OCI-LY3 (cell line): ENCODE results near the gene CMIP.

Source experiments
- H2AFZ ChIP-seq: fragments of 200-600, 300-600 bp; shearing (Covaris generic); 2 replicates; pipeline ENCODE4 v1.6.0; 2014; ENCODE audit warnings: antibody characterized with exemption, low read depth, low read length
- H3K27ac ChIP-seq: fragments of 200-600, 300-600 bp; sonication (generic); 2 replicates; pipeline ENCODE4 v1.5.1; 2014; ENCODE audit warnings: mild to moderate bottlenecking, low read length, moderate library complexity, mixed read lengths
- H3K27me3 ChIP-seq: fragments of 200-600, 300-600 bp; sonication (generic); 2 replicates; pipeline ENCODE4 v1.6.1; 2014; ENCODE audit warnings: low read depth, low read length, mixed read lengths
- H3K36me3 ChIP-seq: fragments of 200-600, 300-600 bp; sonication (generic); replicated peaks from 2 replicates; pipeline ENCODE3; 2014; ENCODE audit warnings: low read depth, low read length, mixed read lengths
- H3K4me1 ChIP-seq: fragments of 300-600, 200-600 bp; sonication (generic); 2 replicates; pipeline ENCODE4 v1.6.1; 2014; ENCODE audit warnings: low read length, mixed read lengths
- H3K4me2 ChIP-seq: fragments of 200-600, 300-600 bp; sonication (generic); 2 replicates; pipeline ENCODE4 v1.6.1; 2014; ENCODE audit warnings: low read length, mixed read lengths
- H3K4me3 ChIP-seq: fragments of 300-600, 200-600 bp; sonication (generic); 2 replicates; pipeline ENCODE4 v1.5.1; 2014; ENCODE audit warnings: antibody characterized with exemption, mild to moderate bottlenecking, low read length, moderate library complexity
- H3K79me2 ChIP-seq: fragments of 300-600, 200-600 bp; shearing (Covaris generic); 2 replicates; pipeline ENCODE4 v1.6.1; 2014; ENCODE audit warnings: mild to moderate bottlenecking, low read length, mixed read lengths
- H3K9ac ChIP-seq: fragments of 300-600, 200-600 bp; shearing (Covaris generic); 2 replicates; pipeline ENCODE4 v1.6.0; 2014; ENCODE audit warnings: mild to moderate bottlenecking, low read length, moderate library complexity
- H3K9me3 ChIP-seq: fragments of 200-600, 300-600 bp; shearing (Covaris generic); 2 replicates; pipeline ENCODE4 v1.6.1; 2014; ENCODE audit warnings: low read length, mixed read lengths; ENCODE audit not compliant: insufficient read depth
- H4K20me1 ChIP-seq: fragments of 200-600, 300-600 bp; sonication (generic); 2 replicates; pipeline ENCODE4 v1.6.1; 2016; ENCODE audit warnings: low read length, mixed read lengths; ENCODE audit not compliant: insufficient read depth
- EZH2phosphoT487 ChIP-seq: fragments of 200-600 bp; shearing (Covaris generic); IDR thresholded peaks from 2 replicates; pipeline ENCODE4 v1.6.1; 2018; ENCODE audit warnings: antibody characterized with exemption, mixed run types, low read depth
- TF ChIP-seq, protein P1 (sequence below): fragments of 200-600, 300-600 bp; sonication (generic); IDR thresholded peaks from 2 replicates; pipeline ENCODE4 v1.5.1; 2014; ENCODE audit warnings: antibody characterized with exemption, low read length, low read depth

CMIP gene

DNA sequence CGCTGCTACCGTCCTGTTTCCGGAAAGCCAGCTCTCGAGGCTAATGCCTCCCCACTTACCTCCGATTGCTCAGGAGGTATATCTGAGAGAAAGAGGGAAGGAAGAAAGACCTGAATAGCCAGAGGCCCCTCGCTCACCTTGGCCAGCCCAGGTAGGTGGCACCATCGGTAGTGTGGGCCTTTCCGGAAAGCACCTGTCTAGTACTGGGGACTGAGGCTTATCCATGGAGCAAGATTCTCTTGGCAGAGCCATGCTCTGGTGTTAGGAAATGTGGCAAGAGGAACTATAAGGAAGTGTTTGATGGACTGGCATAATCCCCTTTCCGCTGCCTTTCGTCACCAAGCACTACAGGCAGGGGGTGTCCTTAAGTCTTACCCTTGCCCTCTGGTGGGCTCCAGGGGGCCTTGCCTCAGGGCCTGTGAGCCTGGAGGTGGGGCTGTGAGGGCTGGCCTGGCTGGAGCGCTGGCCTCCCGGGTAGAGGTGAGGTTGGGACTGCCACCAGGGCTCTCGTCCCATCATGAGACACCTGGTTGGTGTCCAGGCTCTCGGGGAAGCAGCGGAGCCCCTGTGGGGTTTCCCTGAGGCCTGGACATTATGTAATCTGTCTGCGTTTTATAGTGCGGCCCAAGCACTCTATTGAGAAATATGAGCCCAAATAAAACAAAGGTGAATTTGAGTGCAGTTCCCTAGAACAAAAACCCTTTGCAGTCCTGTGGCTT, 2.9 kb downstream of the CMIP start:
- peaks cover 55% of the 10 kb centered on the region for H3K36me3 ChIP-seq
- H3K79me2 ChIP-seq, result peaks cover 75% of the 10 kb centered on the region
- H4K20me1 ChIP-seq, result peaks cover 64% of the 10 kb centered on the region
- peaks cover 16% of the 10 kb centered on the region for H3K27me3 ChIP-seq
- H3K9ac ChIP-seq, result no peak overlapping the region
- peaks cover 28% of the 10 kb centered on the region for H3K4me1 ChIP-seq
- H3K9me3 ChIP-seq, result 0 out of 2 replicates have a peak, but pooled peaks cover 11% of the 10 kb centered on the region
- H3K4me2 ChIP-seq, result no peak overlapping the region; the same call in 1 of the 2 replicates
- no peak for TF ChIP-seq EZH2phosphoT487
- TF ChIP-seq, protein P1, sequence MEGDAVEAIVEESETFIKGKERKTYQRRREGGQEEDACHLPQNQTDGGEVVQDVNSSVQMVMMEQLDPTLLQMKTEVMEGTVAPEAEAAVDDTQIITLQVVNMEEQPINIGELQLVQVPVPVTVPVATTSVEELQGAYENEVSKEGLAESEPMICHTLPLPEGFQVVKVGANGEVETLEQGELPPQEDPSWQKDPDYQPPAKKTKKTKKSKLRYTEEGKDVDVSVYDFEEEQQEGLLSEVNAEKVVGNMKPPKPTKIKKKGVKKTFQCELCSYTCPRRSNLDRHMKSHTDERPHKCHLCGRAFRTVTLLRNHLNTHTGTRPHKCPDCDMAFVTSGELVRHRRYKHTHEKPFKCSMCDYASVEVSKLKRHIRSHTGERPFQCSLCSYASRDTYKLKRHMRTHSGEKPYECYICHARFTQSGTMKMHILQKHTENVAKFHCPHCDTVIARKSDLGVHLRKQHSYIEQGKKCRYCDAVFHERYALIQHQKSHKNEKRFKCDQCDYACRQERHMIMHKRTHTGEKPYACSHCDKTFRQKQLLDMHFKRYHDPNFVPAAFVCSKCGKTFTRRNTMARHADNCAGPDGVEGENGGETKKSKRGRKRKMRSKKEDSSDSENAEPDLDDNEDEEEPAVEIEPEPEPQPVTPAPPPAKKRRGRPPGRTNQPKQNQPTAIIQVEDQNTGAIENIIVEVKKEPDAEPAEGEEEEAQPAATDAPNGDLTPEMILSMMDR, result no peak
- no peak overlapping the region for H2AFZ ChIP-seq
- H3K4me3 ChIP-seq, result no peak overlapping the region
- no peak overlapping the region for H3K27ac ChIP-seq

DNA sequence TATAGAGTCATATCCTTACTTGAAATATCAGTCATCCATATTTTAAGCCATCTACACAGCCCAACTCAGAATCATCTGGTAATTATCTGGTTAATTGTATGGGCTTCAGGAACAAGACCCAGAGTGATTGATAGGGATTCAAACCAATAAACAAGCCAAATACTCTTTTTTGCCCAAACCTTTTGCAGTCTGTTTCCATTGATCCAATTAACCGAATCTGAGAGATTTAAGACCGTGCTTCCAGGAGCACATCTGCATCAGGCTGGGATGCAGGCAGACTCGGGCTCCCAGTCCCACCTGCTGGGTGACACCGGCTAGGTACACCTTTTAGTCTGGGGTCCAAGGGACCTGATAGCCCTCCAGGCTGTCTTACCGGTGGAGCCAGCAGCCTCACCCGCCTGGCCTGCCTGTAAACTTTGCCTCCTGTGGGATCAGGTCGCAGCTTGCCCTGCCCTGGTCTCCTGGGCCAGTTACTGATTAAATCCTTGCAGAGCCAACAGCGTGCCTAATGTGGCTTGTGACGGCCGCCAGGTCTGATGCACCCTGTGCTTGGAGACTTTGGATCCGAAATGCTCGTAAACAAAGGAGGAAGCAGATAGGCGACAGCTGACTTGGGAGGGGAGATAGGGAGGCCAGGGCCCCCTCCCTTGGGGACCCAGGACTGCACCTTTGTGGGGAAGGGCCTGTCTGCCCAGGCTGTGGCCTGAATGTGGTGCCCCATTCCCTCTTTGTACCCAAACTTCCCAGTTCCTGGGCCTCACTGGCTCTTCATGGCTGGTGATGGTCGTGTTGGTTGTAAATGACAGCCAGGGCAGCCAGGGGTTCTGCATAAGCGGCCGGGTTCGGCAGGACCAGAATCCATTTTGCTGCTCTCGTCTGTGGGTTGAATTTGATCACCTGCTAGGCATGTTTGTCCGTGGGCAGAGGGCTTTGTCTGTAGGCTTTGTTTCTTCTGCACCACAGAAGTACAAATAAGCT, 3.8 kb downstream of the CMIP start:
- TF ChIP-seq, protein P1, result no peak
- no peak for TF ChIP-seq EZH2phosphoT487
- no peak overlapping the region for H3K9ac ChIP-seq

DNA sequence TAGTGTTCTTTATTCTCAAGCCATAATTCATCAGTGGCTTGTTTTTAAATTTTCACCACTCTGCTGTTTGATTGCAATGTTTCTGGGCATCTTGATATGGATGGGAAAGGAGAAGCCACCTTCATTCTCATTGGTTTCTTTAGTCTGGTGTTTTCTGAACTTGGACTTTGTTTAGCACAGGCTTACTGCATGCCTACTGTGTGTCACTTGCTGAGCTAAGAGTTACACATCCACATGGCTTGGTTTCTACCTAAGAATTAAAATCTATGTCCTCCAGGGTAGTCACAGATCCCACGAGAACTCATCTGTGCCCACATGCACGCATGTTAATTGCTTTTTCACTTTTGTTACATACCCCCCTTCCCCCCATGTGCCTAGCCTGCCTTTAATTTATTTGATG, 4.6 kb downstream of the CMIP start:
- Histone ChIP-seq H3K4me3 (no peak overlapping the region), H2AFZ (no peak overlapping the region), H3K36me3 (peaks cover 55% of the 10 kb centered on the region), H4K20me1 (peaks cover 81% of the 10 kb centered on the region), H3K9me3 (0 out of 2 replicates have a peak, but pooled peaks cover 11% of the 10 kb centered on the region), H3K4me2 (no peak overlapping the region), H3K4me1 (peaks cover 23% of the 10 kb centered on the region), H3K9ac (no peak overlapping the region), H3K79me2 (peaks cover 92% of the 10 kb centered on the region), H3K27ac (no peak overlapping the region), H3K27me3 (no peaks in the 10 kb centered on the region)
- TF ChIP-seq, protein P1, result no peak
- no peak for TF ChIP-seq EZH2phosphoT487

More for the DNA sequence above, 3.8 kb downstream of the CMIP start:
- peaks cover 55% of the 10 kb centered on the region for H3K36me3 ChIP-seq
- peaks cover 28% of the 10 kb centered on the region for H3K4me1 ChIP-seq
- H3K4me2 ChIP-seq, result no peak overlapping the region
- no peak overlapping the region for H3K27ac ChIP-seq
- 0 out of 2 replicates have a peak, but pooled peaks cover 11% of the 10 kb centered on the region for H3K9me3 ChIP-seq
- no peak overlapping the region for H3K4me3 ChIP-seq
- no peak overlapping the region for H2AFZ ChIP-seq
- H3K79me2 ChIP-seq, result peaks cover 84% of the 10 kb centered on the region
- peaks cover 7% of the 10 kb centered on the region for H3K27me3 ChIP-seq
- H4K20me1 ChIP-seq, result peaks cover 73% of the 10 kb centered on the region
